Liver (tissue), 9 donors: Measurements from ENCODE around the gene LCMT2. TPM values are rescaled to one million over a fixed set of nuclear protein-coding genes. Genes with fewer than 3 reads are reported as not detected.

ENCODE experiments used
- DNase-seq: peaks from one replicate; pipeline ENCODE4 v3.0.0-alpha.2; 2017; ENCODE audit warnings: low spot score
- H3K27ac ChIP-seq, 2 donors: one replicate each; pipeline ENCODE4 v1.7.0; 2013; ENCODE audit warnings: inconsistent platforms in 2 of 2, low read length in 2 of 2, control low read depth in 1 of 2, low read depth in 1 of 2, mild to moderate bottlenecking in 1 of 2
- H3K27me3 ChIP-seq, 4 donors: one replicate each; pipeline versions ENCODE4 v1.6.1 to v1.7.0; 2013; ENCODE audit warnings: low read length in 3 of 4, inconsistent platforms in 1 of 4, mild to moderate bottlenecking in 1 of 4, moderate library complexity in 1 of 4; ENCODE audit not compliant: control insufficient read depth in 4 of 4, insufficient read depth in 4 of 4
- H3K36me3 ChIP-seq, 4 donors: one replicate each; pipeline versions ENCODE4 v1.6.1 to v1.7.0; 2013; ENCODE audit warnings: low read length in 3 of 4, mild to moderate bottlenecking in 3 of 4, low read depth in 1 of 4, moderate library complexity in 1 of 4; ENCODE audit not compliant: control insufficient read depth in 4 of 4, insufficient read depth in 3 of 4
- H3K4me1 ChIP-seq, 4 donors: one replicate each; pipeline versions ENCODE4 v1.6.1 to v1.7.0; 2013; ENCODE audit warnings: low read length in 3 of 4, mild to moderate bottlenecking in 3 of 4, moderate library complexity in 1 of 4; ENCODE audit not compliant: control insufficient read depth in 4 of 4, insufficient read depth in 4 of 4
- H3K4me3 ChIP-seq, 3 donors: one replicate each; pipeline versions ENCODE4 v1.6.1 to v1.7.0; 2013; ENCODE audit warnings: low read length in 3 of 3, control low read depth in 1 of 3, low read depth in 1 of 3, mild to moderate bottlenecking in 1 of 3
- H3K9ac ChIP-seq, 2 donors: one replicate each; pipeline ENCODE4 v1.7.0; 2013; ENCODE audit warnings: low read length in 2 of 2, mild to moderate bottlenecking in 2 of 2, moderate library complexity in 2 of 2, control low read depth in 1 of 2, low read depth in 1 of 2
- H3K9me3 ChIP-seq, 4 donors: one replicate each; pipeline versions ENCODE4 v1.6.1 to v1.7.0; 2013; ENCODE audit warnings: low read length in 3 of 4; ENCODE audit not compliant: control insufficient read depth in 4 of 4
- FOXA1 ChIP-seq: IDR thresholded peaks from 2 replicates; pipeline ENCODE4 v1.6.1; 2016; ENCODE audit warnings: antibody characterized with exemption
- FOXA2 ChIP-seq: IDR thresholded peaks from 2 replicates; pipeline ENCODE4 v1.6.1; 2016; ENCODE audit warnings: antibody characterized with exemption
- GABPA ChIP-seq, 2 donors: IDR thresholded peaks in 1 of 2; conservative IDR thresholded peaks in 1 of 2; 2 replicates each; pipeline ENCODE4 v1.6.1; 2016; ENCODE audit warnings: antibody characterized with exemption in 2 of 2, mild to moderate bottlenecking in 1 of 2, moderate library complexity in 1 of 2
- HNF4A ChIP-seq, 2 donors: conservative IDR thresholded peaks; 2 replicates each; pipeline ENCODE4 v1.6.1; 2016; ENCODE audit warnings: antibody characterized with exemption in 2 of 2, mild to moderate bottlenecking in 2 of 2
- HNF4G ChIP-seq: IDR thresholded peaks from 2 replicates; pipeline ENCODE4 v1.6.1; 2016; ENCODE audit warnings: antibody characterized with exemption
- RAD21 ChIP-seq, 2 donors: IDR thresholded peaks; 2 replicates each; pipeline ENCODE4 v1.6.1; 2016; ENCODE audit warnings: antibody characterized with exemption in 2 of 2, mild to moderate bottlenecking in 2 of 2
- RXRA ChIP-seq, 2 donors: IDR thresholded peaks; 2 replicates each; pipeline ENCODE4 v1.6.1; 2017 to 2018; ENCODE audit warnings: antibody characterized with exemption in 2 of 2, mild to moderate bottlenecking in 1 of 2
- SP1 ChIP-seq: IDR thresholded peaks from 2 replicates; pipeline ENCODE4 v1.6.1; 2018; ENCODE audit warnings: antibody characterized with exemption, mild to moderate bottlenecking
- TAF1 ChIP-seq: conservative IDR thresholded peaks from 2 replicates; pipeline ENCODE4 v1.6.1; 2016; ENCODE audit warnings: antibody characterized with exemption, mild to moderate bottlenecking
- YY1 ChIP-seq: IDR thresholded peaks from 2 replicates; pipeline ENCODE4 v1.6.1; 2016; ENCODE audit warnings: antibody characterized with exemption, mild to moderate bottlenecking
- WGBS: extraction: QIAGEN DNeasy Blood & Tissue Kit; methylation state at CpG from one replicate; pipeline ENCODE4 v1.1.7; 2013; 5-methylcytosine and 5-hydroxymethylcytosine counted together
- polyA plus RNA-seq, 2 donors: library from polyadenylated mRNA; stranded (reverse) in 1 of 2; unstranded in 1 of 2; fragments of 200-250 nt in 1 of 2; fragments of >200 nt in 1 of 2; fragmentation: Nextera tagmentation in 1 of 2; extraction: Ambion mirVana in 1 of 2; gene quantifications; one replicate each; pipeline versions ENCODE4 v1.2.1 to v1.2.3, GENCODE V29; 2013 to 2015
- total RNA-seq, 2 donors: library from RNA; depleted of rRNA; stranded (reverse); fragments of >200 nt; gene quantifications; one replicate each; pipeline ENCODE4 v1.2.3, GENCODE V29; 2014
- TF ChIP-seq, protein P1 (sequence below): IDR thresholded peaks from 2 replicates; pipeline ENCODE4 v1.6.1; 2016; ENCODE audit warnings: antibody characterized with exemption
- TF ChIP-seq, protein P2 (sequence below): IDR thresholded peaks from 2 replicates; pipeline ENCODE4 v1.6.1; 2016; ENCODE audit warnings: antibody characterized with exemption
- TF ChIP-seq, protein P3 (sequence below): IDR thresholded peaks from 2 replicates; pipeline ENCODE4 v1.6.1; 2016; ENCODE audit warnings: antibody characterized with exemption
- TF ChIP-seq, protein P4 (sequence below): IDR thresholded peaks from 2 replicates; pipeline ENCODE4 v1.6.1; 2016; ENCODE audit warnings: antibody characterized with exemption, mild to moderate bottlenecking
- donor health status: healthy.
- donor health status: healthy.
- donor health status: healthy.
- donor health status: healthy.
- donor health status: healthy.

Gene LCMT2
- total and polyA plus RNA-seq, 4 donors = 3.1 to 4.3 (median 3.9) TPM

DNA sequence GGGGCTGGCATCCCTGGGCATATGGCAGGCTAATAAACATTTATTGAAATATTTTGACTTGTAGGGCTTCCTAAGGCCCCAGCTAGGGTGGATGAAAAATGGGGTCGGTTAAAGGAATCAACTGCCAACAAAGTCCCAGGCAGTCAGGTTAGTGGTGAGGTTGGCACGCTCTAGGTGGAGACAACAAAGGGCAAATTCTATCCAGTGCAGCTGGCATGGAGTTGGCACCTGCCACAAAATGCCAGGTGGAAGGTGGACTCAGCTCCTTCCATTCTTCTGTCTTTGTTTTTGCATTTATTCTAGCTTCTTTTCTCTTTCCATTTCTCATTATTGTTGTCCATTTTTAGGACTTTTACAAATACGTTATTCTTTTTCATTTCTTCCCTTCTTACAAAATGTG lies 31.0 kb downstream of the LCMT2 start:
- H3K4me1 ChIP-seq = no peaks in the 10 kb centered on the region
- no peaks in the 10 kb centered on the region for H3K36me3 ChIP-seq
- 85% methylated on average over 3 of the region's 3 CpGs for WGBS
- no peak for TF ChIP-seq GABPA (IDR thresholded peaks at IDR 0.05 in 1 of 2, conservative IDR thresholded peaks at IDR 0.05 in 1 of 2)
- no peak for TF ChIP-seq YY1
- H3K9me3 ChIP-seq = no peaks in the 10 kb centered on the region
- no peak overlapping the region for H3K4me3 ChIP-seq
- H3K27ac ChIP-seq = no peak overlapping the region
- DNase-seq = no peak
- H3K9ac ChIP-seq = no peak overlapping the region
- peaks cover 0 to 5% (median 2%) of the 10 kb centered on the region in 4 donors for H3K27me3 ChIP-seq

DNA sequence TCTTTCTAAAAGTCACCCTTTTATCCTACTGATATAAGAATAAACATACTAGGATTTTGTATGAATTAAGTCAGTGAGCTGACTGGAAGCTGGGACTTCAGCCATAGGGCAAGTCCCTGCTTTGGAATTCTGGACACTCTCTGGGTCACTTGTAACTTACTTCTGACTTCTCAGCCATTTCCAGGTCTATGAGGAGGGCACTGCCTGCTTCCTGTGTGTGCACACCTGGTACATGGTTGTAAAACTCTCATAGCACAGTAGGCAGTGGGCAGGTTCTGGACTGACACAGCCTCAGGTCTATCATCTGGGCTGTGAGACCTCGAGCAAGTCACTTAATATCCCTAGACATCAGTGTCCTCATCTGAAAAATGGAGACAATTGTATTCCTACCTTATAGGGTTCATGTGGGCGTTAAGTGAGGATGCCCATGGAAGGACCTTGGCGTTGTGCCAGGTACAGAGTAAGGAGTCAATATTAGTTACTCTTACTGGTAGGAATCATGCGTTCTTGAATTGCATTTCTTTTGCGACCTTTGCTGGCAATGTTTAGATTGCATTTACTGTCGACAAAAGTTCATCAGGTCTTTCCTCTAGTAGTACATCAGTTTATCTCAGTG lies 36.2 kb downstream of the LCMT2 start:
- TF ChIP-seq, protein P1, sequence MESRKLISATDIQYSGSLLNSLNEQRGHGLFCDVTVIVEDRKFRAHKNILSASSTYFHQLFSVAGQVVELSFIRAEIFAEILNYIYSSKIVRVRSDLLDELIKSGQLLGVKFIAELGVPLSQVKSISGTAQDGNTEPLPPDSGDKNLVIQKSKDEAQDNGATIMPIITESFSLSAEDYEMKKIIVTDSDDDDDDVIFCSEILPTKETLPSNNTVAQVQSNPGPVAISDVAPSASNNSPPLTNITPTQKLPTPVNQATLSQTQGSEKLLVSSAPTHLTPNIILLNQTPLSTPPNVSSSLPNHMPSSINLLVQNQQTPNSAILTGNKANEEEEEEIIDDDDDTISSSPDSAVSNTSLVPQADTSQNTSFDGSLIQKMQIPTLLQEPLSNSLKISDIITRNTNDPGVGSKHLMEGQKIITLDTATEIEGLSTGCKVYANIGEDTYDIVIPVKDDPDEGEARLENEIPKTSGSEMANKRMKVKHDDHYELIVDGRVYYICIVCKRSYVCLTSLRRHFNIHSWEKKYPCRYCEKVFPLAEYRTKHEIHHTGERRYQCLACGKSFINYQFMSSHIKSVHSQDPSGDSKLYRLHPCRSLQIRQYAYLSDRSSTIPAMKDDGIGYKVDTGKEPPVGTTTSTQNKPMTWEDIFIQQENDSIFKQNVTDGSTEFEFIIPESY = no peak
- TF ChIP-seq GABPA (IDR thresholded peaks at IDR 0.05 in 1 of 2, conservative IDR thresholded peaks at IDR 0.05 in 1 of 2) (no peak), SP1 (no peak), HNF4G (no peak), RXRA (IDR thresholded peaks at IDR 0.05) (no peak), FOXA2 (no peak), YY1 (no peak), HNF4A (conservative IDR thresholded peaks at IDR 0.05) (no peak), TAF1 (no peak), FOXA1 (no peak), RAD21 (IDR thresholded peaks at IDR 0.05) (no peak)
- TF ChIP-seq, protein P2, sequence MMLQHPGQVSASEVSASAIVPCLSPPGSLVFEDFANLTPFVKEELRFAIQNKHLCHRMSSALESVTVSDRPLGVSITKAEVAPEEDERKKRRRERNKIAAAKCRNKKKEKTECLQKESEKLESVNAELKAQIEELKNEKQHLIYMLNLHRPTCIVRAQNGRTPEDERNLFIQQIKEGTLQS = no peak
- TF ChIP-seq, protein P3, sequence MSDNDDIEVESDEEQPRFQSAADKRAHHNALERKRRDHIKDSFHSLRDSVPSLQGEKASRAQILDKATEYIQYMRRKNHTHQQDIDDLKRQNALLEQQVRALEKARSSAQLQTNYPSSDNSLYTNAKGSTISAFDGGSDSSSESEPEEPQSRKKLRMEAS = no peak
- TF ChIP-seq, protein P4, sequence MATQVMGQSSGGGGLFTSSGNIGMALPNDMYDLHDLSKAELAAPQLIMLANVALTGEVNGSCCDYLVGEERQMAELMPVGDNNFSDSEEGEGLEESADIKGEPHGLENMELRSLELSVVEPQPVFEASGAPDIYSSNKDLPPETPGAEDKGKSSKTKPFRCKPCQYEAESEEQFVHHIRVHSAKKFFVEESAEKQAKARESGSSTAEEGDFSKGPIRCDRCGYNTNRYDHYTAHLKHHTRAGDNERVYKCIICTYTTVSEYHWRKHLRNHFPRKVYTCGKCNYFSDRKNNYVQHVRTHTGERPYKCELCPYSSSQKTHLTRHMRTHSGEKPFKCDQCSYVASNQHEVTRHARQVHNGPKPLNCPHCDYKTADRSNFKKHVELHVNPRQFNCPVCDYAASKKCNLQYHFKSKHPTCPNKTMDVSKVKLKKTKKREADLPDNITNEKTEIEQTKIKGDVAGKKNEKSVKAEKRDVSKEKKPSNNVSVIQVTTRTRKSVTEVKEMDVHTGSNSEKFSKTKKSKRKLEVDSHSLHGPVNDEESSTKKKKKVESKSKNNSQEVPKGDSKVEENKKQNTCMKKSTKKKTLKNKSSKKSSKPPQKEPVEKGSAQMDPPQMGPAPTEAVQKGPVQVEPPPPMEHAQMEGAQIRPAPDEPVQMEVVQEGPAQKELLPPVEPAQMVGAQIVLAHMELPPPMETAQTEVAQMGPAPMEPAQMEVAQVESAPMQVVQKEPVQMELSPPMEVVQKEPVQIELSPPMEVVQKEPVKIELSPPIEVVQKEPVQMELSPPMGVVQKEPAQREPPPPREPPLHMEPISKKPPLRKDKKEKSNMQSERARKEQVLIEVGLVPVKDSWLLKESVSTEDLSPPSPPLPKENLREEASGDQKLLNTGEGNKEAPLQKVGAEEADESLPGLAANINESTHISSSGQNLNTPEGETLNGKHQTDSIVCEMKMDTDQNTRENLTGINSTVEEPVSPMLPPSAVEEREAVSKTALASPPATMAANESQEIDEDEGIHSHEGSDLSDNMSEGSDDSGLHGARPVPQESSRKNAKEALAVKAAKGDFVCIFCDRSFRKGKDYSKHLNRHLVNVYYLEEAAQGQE = no peak
- WGBS = 62% methylated on average over 6 of the region's 6 CpGs

More for the DNA sequence above, 36.2 kb downstream of the LCMT2 start:
- Histone ChIP-seq H3K27me3 (peaks cover 0 to 8% (median 4%) of the 10 kb centered on the region in 4 donors), H3K9me3 (no peaks in the 10 kb centered on the region), H3K27ac (no peak overlapping the region), H3K9ac (no peak overlapping the region), H3K36me3 (no peaks in the 10 kb centered on the region), H3K4me3 (no peak overlapping the region), H3K4me1 (no peaks in the 10 kb centered on the region)
- DNase-seq = no peak
